GM23338 (cell line): ENCODE measurements around the gene DYRK1A.
A peak's percentile ranks its signal among the peaks of the same experiment; 100 is the strongest.

ENCODE experiments used
- CREB1 ChIP-seq: fragments of 250-450 bp; sonication (Bioruptor Pico); IDR thresholded peaks from 2 replicates; pipeline ENCODE4 v1.5.0; 2020; ENCODE audit warnings: low read depth, mild to moderate bottlenecking, moderate library complexity
- CTCF ChIP-seq, 2 experiments: fragments of 200-600 bp in 1 of 2; sonication (generic) in 1 of 2; conservative IDR thresholded peaks; 2 replicates each; pipeline versions ENCODE4 v1.5.1 to v1.6.1; 2016 to 2017; ENCODE audit warnings: antibody characterized with exemption in 2 of 2, low read depth in 2 of 2, mild to moderate bottlenecking in 2 of 2, moderate library complexity in 1 of 2
- ETS1 ChIP-seq: IDR thresholded peaks from 2 replicates; pipeline ENCODE4 v1.6.1; 2016; ENCODE audit warnings: antibody characterized with exemption
- EZH2 ChIP-seq: fragments of 200-600 bp; sonication (generic); IDR thresholded peaks from one replicate; pipeline ENCODE4 v1.8.0; 2017; ENCODE audit warnings: antibody characterized with exemption, mild to moderate bottlenecking, low read depth; ENCODE audit not compliant: unreplicated experiment
- EZH2phosphoT487 ChIP-seq: fragments of 200-600 bp; sonication (generic); IDR thresholded peaks from one replicate; pipeline ENCODE4 v1.8.1; 2018; ENCODE audit warnings: antibody characterized with exemption; ENCODE audit not compliant: unreplicated experiment
- JUNB ChIP-seq: IDR thresholded peaks from one replicate; pipeline ENCODE4 v1.6.1; 2016; ENCODE audit warnings: antibody characterized with exemption; ENCODE audit not compliant: unreplicated experiment
- POLR2AphosphoS5 ChIP-seq: IDR thresholded peaks from 2 replicates; pipeline ENCODE4 v1.6.1; 2016; ENCODE audit warnings: antibody characterized with exemption, low read depth
- REST ChIP-seq: IDR thresholded peaks from one replicate; pipeline ENCODE4 v1.6.1; 2018; ENCODE audit warnings: antibody characterized with exemption; ENCODE audit not compliant: unreplicated experiment
- STAT1 ChIP-seq: IDR thresholded peaks from one replicate; pipeline ENCODE4 v1.6.1; 2016; ENCODE audit warnings: antibody characterized with exemption; ENCODE audit not compliant: unreplicated experiment
- ZNF331 ChIP-seq: fragments of 250-450 bp; sonication (Bioruptor Pico); IDR thresholded peaks from 2 replicates; pipeline ENCODE4 v1.5.0; 2020; ENCODE audit warnings: low read depth, mild to moderate bottlenecking, moderate library complexity

- TF ChIP-seq CTCF (conservative IDR thresholded peaks at IDR 0.05; ENCODE audit: low read depth in 2 of 2) (peak; percentile 36 to 43), STAT1 (no peak), EZH2 (no peak), ETS1 (no peak), POLR2AphosphoS5 (no peak), REST (no peak), ZNF331 (CRISPR knock-in tag) (no peak), JUNB (no peak), EZH2phosphoT487 (no peak), CREB1 (CRISPR knock-in tag) (no peak)
Observed at GRCh38 chr21:37528150-37528937, 161.8 kb downstream of the DYRK1A start.
